B cell (primary cell): ENCODE results near the gene ZNF428. TPM values are rescaled to one million over a fixed set of nuclear protein-coding genes. Genes with fewer than 3 reads are reported as not detected.

Experiments
- ATAC-seq: fragments of 200-7000 bp; cut with Tn5 transposase; one replicate; pipeline ENCODE4 v1.10.0; 2021; ENCODE audit warnings: low read depth, mild to moderate bottlenecking, moderate number of reproducible peaks, moderate library complexity
- CTCF ChIA-PET: fragments of 350-600 bp; sonication (Branson Sonifier 250); formaldehyde crosslinking; loops from one replicate; lab custom pipeline; 2021; ENCODE audit warnings: antibody characterized with exemption, inconsistent platforms; lab: Charles Lee
- POLR2A ChIA-PET: fragments of 350-600 bp; sonication (Branson Sonifier 250); formaldehyde crosslinking; loops from one replicate; lab custom pipeline; 2021; ENCODE audit warnings: antibody characterized with exemption; lab: Charles Lee
- DNase-seq: peaks from one replicate; pipeline ENCODE4 v3.0.0; 2013
- H2AFZ ChIP-seq: 2 replicates; pipeline ENCODE4 v1.6.1; 2012; ENCODE audit warnings: mild to moderate bottlenecking, low read depth, low read length; ENCODE audit not compliant: insufficient read depth, poor library complexity, severe bottlenecking
- H3K27ac ChIP-seq, 2 donors: 1 replicate in 1 of 2; 2 replicates in 1 of 2; pipeline ENCODE4 v1.5.1; 2012 to 2013; ENCODE audit warnings: low read length in 2 of 2, mild to moderate bottlenecking in 2 of 2, moderate library complexity in 1 of 2
- H3K27me3 ChIP-seq, 4 experiments: fragments of 200-600 bp in 1 of 4; sonication (generic) in 1 of 4; replicated peaks in 1 of 4; 1 replicate in 2 of 4; 2 replicates in 2 of 4; pipeline versions ENCODE4 v1.6.1 to v1.7.0; 2013 to 2016; ENCODE audit warnings: low read length in 3 of 4, mild to moderate bottlenecking in 2 of 4, mixed read lengths in 1 of 4, moderate library complexity in 1 of 4; ENCODE audit not compliant: insufficient read depth in 4 of 4, control insufficient read depth in 3 of 4; ENCODE audit errors: control extremely low read depth in 1 of 4
- H3K36me3 ChIP-seq, 2 experiments: replicated peaks in 1 of 2; 1 replicate in 1 of 2; 2 replicates in 1 of 2; pipeline versions ENCODE4 v1.6.1 to v1.7.1; 2013; ENCODE audit warnings: low read length in 1 of 2; ENCODE audit not compliant: insufficient read depth in 2 of 2, control insufficient read depth in 1 of 2; ENCODE audit errors: control extremely low read depth in 1 of 2, extremely low read depth in 1 of 2
- H3K4me1 ChIP-seq, 2 donors: fragments of 200-600 bp in 1 of 2; sonication (generic) in 1 of 2; 1 replicate in 1 of 2; 2 replicates in 1 of 2; pipeline versions ENCODE4 v1.5.1 to v1.6.1; 2013 to 2017; ENCODE audit warnings: low read length in 2 of 2; ENCODE audit not compliant: control insufficient read depth in 2 of 2, insufficient read depth in 2 of 2
- H3K4me2 ChIP-seq: replicated peaks from 2 replicates; pipeline ENCODE3; 2012; ENCODE audit warnings: mild to moderate bottlenecking, low read depth, low read length; ENCODE audit not compliant: poor library complexity, severe bottlenecking
- H3K4me3 ChIP-seq, 5 experiments: fragments of 200-600 bp in 1 of 5; sonication (generic) in 1 of 5; 1 replicate in 3 of 5; 2 replicates in 2 of 5; pipeline versions ENCODE4 v1.5.1 to v1.7.0; 2011 to 2016; ENCODE audit warnings: low read length in 4 of 5, mild to moderate bottlenecking in 4 of 5, low read depth in 2 of 5, control low read depth in 1 of 5, moderate library complexity in 1 of 5; ENCODE audit not compliant: insufficient read depth in 1 of 5; ENCODE audit errors: control extremely low read depth in 1 of 5, extremely low read depth in 1 of 5
- H3K79me2 ChIP-seq: fragments of 200-600 bp; sonication (generic); one replicate; pipeline ENCODE4 v1.6.0; 2016; ENCODE audit warnings: low read length; ENCODE audit not compliant: control insufficient read depth, insufficient read depth
- H3K9ac ChIP-seq: fragments of 200-600 bp; sonication (generic); 2 replicates; pipeline ENCODE4 v1.6.1; 2017; ENCODE audit warnings: mild to moderate bottlenecking, low read length, moderate library complexity
- H3K9me3 ChIP-seq, 3 donors: one replicate each; pipeline versions ENCODE4 v1.6.1 to v1.7.1; 2013; ENCODE audit warnings: low read length in 2 of 3; ENCODE audit not compliant: control insufficient read depth in 2 of 3, insufficient read depth in 1 of 3; ENCODE audit errors: control extremely low read depth in 1 of 3
- H4K20me1 ChIP-seq: 2 replicates; pipeline ENCODE4 v1.6.0; 2012; ENCODE audit warnings: mild to moderate bottlenecking, low read length; ENCODE audit not compliant: insufficient read depth, control insufficient read depth, poor library complexity, severe bottlenecking
- H3K27ac Mint-ChIP-seq: one replicate; pipeline ENCODE4 v1.8.0; 2021; ENCODE audit warnings: mixed read lengths
- H3K27me3 Mint-ChIP-seq: one replicate; pipeline ENCODE4 v1.8.0; 2021; ENCODE audit warnings: mixed read lengths
- H3K4me1 Mint-ChIP-seq: one replicate; pipeline ENCODE4 v1.8.0; 2021; ENCODE audit warnings: mixed read lengths
- H3K4me3 Mint-ChIP-seq: one replicate; pipeline ENCODE4 v1.8.0; 2021; ENCODE audit warnings: mixed read lengths
- H3K9me3 Mint-ChIP-seq: one replicate; pipeline ENCODE4 v1.8.0; 2022; ENCODE audit warnings: mixed read lengths; ENCODE audit not compliant: insufficient read depth
- CTCF ChIP-seq: fragments of 200-600 bp; IDR thresholded peaks from one replicate; pipeline ENCODE4 v1.8.0; 2022; ENCODE audit warnings: antibody characterized with exemption, mild to moderate bottlenecking
- EZH2 ChIP-seq: IDR thresholded peaks from 2 replicates; pipeline ENCODE4 v1.6.1; 2012; ENCODE audit warnings: borderline replicate concordance, low read depth, mild to moderate bottlenecking, moderate library complexity, low read length; ENCODE audit not compliant: insufficient read depth, poor library complexity, severe bottlenecking
- WGBS: methylation state at CpG from one replicate; pipeline ENCODE4 v1.1.5; 2013; ENCODE audit warnings: missing lambda C conversion rate; ENCODE audit not compliant: insufficient coverage; 5-methylcytosine and 5-hydroxymethylcytosine counted together
- intact Hi-C: fragments of 100-400 bp; cut with micrococcal nuclease; formaldehyde crosslinking; loops from one replicate; pipeline ENCODE4 v1.10.0; 2022
- polyA plus RNA-seq: library from polyadenylated mRNA; depleted of rRNA; stranded (reverse); fragments of >200 nt; gene quantifications from 2 replicates; pipeline ENCODE4 v1.2.3, GENCODE V29; 2012
- total RNA-seq, 2 donors: library from RNA; stranded (reverse); fragments of 120-200 nt in 1 of 2; gene quantifications; 1 replicate in 1 of 2; 2 replicates in 1 of 2; pipeline versions ENCODE4 v1.2.3 to v1.2.4, GENCODE V29; 2013 to 2022

The ZNF428 gene
- total and polyA plus RNA-seq, 2 donors (not counting 1 experiment from before 2014, with no cell fraction given) = 16.9 to 19.7 TPM

DNA sequence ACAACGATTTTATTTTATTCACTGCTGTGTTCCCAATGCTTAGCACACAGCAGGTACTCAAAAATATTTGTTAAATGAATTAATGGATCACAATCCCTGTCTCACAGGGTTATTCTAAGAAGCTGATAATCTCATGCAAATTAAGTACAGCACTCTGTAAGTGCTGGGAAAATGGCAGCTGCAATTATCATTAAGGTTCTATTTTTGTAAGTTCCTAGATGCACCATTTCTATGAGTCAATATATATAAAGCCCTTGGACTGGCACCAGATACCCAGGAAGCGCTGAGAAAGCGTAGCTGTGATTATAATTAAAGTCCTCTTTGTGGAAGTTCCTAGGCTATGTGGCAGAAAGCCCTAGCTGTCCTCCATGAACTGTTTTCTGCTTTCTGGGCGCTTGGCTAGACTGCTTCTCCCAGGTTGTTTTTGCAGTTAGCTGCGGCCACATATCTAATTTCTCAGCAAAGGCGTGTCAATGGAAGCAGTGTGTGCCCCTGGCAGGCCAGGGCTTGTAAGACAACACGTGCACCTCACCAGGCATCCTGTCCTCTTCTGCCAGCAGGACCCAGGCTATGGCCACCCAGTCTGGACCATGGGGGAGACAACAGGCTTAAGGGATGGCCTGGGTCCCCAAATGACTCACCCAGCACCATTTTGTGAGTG, 12.7 kb downstream of the ZNF428 start:
- H3K27me3 ChIP-seq = no peaks in the 10 kb centered on the region
- H4K20me1 ChIP-seq = no peaks in the 10 kb centered on the region
- CTCF ChIA-PET = no interaction called here
- Mint-ChIP-seq H3K4me3 (no peak overlapping the region), H3K9me3 (no peaks in the 10 kb centered on the region), H3K27ac (no peak overlapping the region), H3K4me1 (peaks cover 19% of the 10 kb centered on the region), H3K27me3 (no peaks in the 10 kb centered on the region)
- H3K36me3 ChIP-seq = peaks cover 0 to 14% of the 10 kb centered on the region in 2 experiments
- no peak for ATAC-seq
- no peak for TF ChIP-seq CTCF
- TF ChIP-seq EZH2 = no peak
- H3K4me1 ChIP-seq = peaks cover 15 to 19% of the 10 kb centered on the region in 2 donors
- H3K9ac ChIP-seq = no peak overlapping the region
- H2AFZ ChIP-seq = no peak overlapping the region
- POLR2A ChIA-PET = interaction anchor here (0.8 kb wide), 1 partner anchor 10 kb away, joined by 3 read pairs; the partner anchor contains the start of genes IRGQ and ZNF576
- intact Hi-C loops = no loop called here
- no peak overlapping the region for H3K4me3 ChIP-seq
- H3K27ac ChIP-seq = no peak overlapping the region
- 100% methylated on average over 4 of the region's 7 CpGs for WGBS
- peaks cover under 1% of the 10 kb centered on the region for H3K79me2 ChIP-seq
- no peaks in the 10 kb centered on the region for H3K9me3 ChIP-seq
- H3K4me2 ChIP-seq = no peak overlapping the region
- no peak for DNase-seq

DNA sequence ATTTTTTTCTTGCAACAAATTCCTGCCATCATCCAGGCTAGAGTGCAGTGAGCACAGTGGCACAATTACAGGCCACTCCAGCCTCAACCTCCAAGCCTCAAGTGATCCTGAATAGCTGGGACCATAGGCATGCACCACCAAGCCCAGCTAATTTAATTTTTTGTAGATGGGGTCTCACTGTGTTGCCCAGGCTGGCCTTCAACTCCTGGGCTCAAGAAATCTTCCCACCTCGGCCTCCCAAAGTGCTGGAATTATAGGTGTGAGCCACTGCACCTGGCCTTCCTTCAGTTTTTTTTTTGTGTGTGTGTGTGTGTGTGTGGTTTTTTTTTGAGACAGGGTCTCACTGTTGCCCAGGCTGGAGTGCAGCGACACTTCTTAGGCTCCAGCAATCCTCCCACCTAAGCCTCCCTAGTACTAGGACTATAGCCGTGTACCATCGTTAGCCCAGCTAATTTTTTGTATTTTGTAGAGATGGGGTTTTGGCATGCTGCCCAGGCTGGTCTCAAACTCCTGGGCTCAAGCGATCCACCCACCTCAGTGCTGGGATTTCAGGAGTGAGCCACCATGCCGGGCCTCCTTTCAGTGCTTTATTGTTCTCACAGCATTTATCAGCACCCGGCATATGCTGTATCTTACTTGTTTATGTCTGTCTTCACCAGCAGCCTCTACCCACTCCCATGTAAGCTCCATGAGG, 13.4 kb downstream of the ZNF428 start:
- 79% methylated on average over 3 of the region's 7 CpGs for WGBS
- Histone ChIP-seq H3K4me2 (no peak overlapping the region), H3K4me1 (peaks cover 15 to 19% of the 10 kb centered on the region in 2 donors), H3K9me3 (no peaks in the 10 kb centered on the region), H3K36me3 (peaks cover 0 to 15% of the 10 kb centered on the region in 2 experiments), H2AFZ (no peak overlapping the region), H3K4me3 (no peak overlapping the region), H4K20me1 (no peaks in the 10 kb centered on the region), H3K27ac (no peak overlapping the region), H3K27me3 (no peaks in the 10 kb centered on the region), H3K79me2 (no peaks in the 10 kb centered on the region), H3K9ac (no peak overlapping the region)
- intact Hi-C loops = no loop called here
- CTCF ChIA-PET = interaction anchor here (0.7 to 1.3 kb wide), 2 partner anchors 15 to 51 kb away, joined by 3 to 4 read pairs; no protein-coding TSS in a partner anchor
- Mint-ChIP-seq H3K4me3 (no peak overlapping the region), H3K27me3 (no peaks in the 10 kb centered on the region), H3K27ac (no peak overlapping the region), H3K4me1 (peaks cover 19% of the 10 kb centered on the region), H3K9me3 (no peaks in the 10 kb centered on the region)
- TF ChIP-seq CTCF (no peak), EZH2 (no peak)
- POLR2A ChIA-PET = interaction anchor here (0.5 to 0.8 kb wide), 2 partner anchors 10 to 122 kb away, joined by 3 to 4 read pairs; partner anchors contain the start of genes IRGQ and ZNF576
- DNase-seq (no peak), ATAC-seq (no peak)
